ENCODE measurements around the gene CDCA3.

DNA sequence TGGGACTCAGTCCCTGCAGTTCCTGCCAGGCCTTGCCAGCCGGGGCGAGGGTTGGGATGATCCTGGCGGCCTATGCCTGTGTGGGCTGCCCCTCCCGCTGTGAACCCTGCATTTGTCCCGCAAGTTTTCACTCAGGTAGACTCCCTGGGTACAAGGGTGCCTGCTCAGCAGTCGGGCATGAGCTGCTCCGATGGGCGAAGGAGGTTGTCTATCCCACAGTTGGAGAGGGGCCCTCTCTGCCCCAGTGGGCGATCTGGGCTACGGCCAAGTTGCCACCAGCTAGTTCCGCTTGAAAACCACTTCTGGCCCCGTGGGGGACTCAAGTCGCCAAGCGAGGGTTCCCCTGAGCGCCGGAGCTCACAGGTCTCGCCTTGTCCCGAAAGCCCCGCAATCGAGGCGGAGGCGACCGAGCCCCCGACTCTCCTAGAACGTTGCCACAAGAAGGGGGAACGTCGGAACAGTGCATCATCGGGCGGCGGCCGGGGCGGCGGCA, 15.9 kb upstream of the CDCA3 start:
- TF ChIP-seq, protein P1, sequence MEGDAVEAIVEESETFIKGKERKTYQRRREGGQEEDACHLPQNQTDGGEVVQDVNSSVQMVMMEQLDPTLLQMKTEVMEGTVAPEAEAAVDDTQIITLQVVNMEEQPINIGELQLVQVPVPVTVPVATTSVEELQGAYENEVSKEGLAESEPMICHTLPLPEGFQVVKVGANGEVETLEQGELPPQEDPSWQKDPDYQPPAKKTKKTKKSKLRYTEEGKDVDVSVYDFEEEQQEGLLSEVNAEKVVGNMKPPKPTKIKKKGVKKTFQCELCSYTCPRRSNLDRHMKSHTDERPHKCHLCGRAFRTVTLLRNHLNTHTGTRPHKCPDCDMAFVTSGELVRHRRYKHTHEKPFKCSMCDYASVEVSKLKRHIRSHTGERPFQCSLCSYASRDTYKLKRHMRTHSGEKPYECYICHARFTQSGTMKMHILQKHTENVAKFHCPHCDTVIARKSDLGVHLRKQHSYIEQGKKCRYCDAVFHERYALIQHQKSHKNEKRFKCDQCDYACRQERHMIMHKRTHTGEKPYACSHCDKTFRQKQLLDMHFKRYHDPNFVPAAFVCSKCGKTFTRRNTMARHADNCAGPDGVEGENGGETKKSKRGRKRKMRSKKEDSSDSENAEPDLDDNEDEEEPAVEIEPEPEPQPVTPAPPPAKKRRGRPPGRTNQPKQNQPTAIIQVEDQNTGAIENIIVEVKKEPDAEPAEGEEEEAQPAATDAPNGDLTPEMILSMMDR (IDR thresholded peaks at IDR 0.05) = no peak
- no peak for TF ChIP-seq POLR2A (IDR thresholded peaks at IDR 0.05)
